Stimulated activated naive CD8-positive, alpha-beta T cell treated with anti-CD3 and anti-CD28 coated beads, Interleukin-15, Interleukin-2, amounts not matched to agents 100 U/mL and 50 U/mL, for 24 hours (primary cell): ENCODE measurements around the gene CACNB4.
"Not testable (repeated sequence)": the region's sequence is repeated elsewhere in the genome, so short reads cannot be mapped to it uniquely, and the experiment has no call there.

Source experiments
- ATAC-seq: fragments of 150-1000 bp; cut with Tn5 transposase; one replicate; pipeline ENCODE4 v1.10.0; 2021
- DNase-seq: peaks from one replicate; pipeline ENCODE4 v3.0.0; 2021

Gene CACNB4

DNA sequence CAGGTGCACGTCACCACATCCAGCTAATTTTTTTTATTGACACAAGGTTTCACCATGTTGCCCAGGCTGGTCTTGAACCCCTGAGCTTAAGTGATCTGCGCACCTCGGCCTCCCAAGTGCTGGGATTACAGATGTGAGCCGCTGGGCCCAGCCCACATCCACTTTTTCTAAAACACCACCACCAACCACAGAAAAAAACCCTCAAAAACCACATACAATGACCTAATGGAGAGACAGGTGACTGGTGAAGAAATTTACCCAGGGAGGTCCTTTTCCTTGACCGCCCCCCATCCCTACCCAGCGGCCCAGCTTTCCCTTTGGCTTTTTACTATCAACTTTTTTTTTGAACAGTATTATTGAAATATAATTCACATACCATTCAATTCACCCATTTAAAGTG, 47.9 kb downstream of the CACNB4 start:
- no peak for ATAC-seq
- DNase-seq, result no peak

DNA sequence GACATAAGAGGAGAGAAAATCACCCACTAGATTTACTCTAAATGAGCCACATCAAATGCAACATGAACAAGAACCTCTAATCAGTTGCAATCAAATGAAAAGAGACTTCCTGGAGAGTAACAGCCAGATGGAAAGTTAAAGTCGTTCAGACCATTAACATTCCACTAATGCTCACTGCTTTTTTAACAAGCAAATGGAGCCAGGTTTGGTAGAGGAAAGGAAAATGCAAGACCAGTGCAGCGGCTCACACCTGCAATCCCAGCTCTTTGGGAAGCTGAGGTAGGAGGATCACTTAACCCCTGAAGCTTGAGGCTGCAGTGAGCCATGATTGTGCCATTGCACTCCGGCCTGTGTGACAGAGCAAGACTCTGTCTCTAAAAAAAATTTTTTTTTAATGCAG, 48.5 kb downstream of the CACNB4 start:
- DNase-seq (no peak), ATAC-seq (no peak)

DNA sequence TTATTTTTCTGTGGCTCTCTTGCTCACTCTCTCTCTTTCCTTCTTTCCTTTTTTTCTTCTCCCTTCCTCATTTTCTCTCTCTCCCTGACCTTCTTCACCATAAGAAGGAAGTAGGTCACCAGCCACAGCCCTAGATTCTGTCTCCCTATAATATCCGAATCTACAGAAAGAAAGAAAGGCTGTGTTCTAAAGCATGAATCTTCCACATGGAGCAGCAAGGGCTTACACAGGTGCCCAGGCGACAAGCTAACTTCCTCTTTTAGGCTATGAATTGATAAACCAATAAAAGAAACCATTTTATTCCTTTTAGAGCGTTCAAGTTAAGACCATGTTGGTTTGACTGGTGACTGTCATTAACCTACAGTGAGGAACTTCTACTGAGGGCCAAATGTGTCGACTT, 49.3 kb downstream of the CACNB4 start:
- ATAC-seq (no peak), DNase-seq (no peak)

DNA sequence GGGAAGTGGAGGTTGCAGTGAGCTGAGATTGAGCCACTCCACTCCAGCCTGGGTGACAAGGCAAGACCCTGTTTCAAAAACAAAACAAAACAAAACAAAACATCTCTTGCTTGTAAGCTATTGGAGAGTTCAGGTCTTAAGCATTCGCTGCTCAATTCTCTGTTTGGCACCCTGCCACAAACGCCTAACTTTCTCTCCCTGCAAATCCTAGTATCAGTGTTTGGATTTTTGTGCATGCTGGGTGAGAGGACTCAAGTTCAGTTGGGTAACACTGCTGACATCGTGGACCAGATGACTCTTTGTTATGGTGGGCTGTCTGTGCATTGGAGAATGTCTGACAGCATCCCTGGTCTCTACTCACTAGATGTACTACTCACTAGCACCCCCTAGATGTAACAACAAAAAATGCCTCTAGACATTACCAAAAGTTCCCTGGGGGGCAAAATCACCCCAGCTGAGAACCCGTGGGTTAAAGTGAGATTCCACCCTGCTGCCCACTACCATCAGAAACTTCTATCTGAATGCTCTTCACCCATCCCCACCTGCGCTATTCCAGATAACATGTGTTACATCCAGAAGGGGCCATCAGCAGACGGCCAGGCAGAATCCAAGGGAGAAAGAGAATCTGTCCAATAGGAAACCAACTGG, 50.9 kb downstream of the CACNB4 start:
- ATAC-seq (no peak), DNase-seq (no peak)

DNA sequence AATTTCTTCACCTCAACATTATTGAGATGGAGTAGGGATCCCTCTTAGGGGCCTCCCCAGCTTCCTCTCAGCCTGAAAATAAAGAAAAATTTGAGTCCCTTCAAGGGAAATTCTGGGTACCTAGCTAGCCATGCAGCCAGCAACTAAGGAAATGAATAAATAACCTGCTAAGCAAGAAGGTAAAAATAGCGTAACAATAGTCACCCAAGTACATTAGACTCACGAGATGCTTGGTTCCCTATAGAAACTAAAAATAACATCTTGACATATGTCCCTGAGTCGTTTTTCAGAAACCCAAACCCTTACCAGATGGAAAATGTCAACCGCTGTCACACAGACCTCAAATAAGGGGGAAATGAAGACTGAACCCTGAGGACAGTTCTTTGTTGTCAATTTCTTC, 51.9 kb downstream of the CACNB4 start:
- ATAC-seq (peak; percentile 45), DNase-seq (no peak)

DNA sequence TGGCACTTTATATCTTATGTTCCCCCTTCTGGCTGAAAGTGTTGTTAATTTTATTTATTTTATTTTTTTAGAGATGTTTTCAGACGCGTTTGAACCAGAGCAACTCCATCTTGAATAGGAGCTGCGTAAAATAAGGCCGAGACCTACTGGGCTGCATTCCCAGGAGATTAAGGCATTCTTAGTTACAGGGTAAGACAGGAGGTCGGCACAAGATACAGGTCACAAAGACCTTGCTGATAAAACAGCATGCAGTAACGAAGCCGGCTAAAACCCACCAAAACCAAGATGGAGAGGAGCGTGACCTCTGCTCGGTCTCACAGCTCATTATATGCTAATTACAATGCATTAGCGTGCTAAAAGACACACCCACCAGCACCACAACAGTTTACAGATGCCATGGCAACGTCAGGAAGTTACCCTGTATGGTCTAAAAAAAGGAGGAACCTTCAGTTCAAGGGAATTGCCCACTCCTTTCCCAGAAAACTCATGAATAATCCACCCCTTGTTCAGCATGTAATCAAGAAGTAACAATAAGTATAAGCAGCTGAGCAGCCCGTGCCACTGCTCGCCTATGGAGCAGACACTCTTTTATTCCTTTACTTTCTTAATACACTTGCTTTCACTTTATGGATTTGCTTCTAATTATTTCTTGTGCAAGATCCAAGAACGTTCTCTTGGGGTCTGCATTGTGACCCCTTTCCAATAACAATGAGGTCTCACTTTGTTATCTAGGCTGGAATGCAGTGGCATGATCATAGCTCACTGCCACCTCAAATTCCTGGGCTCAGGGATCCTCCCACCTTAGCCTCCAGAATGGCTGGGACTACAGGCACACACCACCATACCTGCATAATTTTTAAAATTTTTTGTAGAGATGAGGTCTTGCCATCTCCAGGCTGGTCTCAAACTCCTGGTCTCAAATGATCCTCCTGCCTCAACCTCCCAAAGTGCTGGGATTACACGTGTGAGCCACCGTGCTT, 55.9 kb downstream of the CACNB4 start:
- DNase-seq (no peak), ATAC-seq (no peak)

DNA sequence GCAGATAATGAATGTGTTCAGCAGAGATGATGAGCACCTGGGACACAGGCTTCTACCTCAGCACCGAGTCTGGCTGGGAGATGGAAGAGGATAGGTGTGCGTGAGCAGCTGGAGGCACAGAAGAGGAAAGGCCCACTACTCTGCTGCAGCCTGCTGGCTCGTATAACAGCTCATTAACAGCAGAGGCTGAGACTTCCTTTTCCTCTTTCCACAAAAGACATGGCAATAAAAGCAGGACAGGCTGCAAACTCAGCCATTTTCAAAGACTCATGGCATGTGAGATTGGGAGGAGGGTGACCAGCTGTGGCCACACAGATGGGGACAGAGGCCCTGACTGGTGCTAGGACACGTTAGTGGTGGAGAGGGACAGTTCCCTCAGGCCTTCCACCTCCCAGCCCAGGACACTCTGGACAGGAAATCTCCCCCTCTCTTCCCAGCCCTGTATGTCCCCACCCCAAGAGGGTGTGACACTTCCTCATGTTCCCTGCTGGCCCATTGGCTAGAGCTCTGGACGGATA, 60.3 kb downstream of the CACNB4 start:
- ATAC-seq (no peak), DNase-seq (no peak)

DNA sequence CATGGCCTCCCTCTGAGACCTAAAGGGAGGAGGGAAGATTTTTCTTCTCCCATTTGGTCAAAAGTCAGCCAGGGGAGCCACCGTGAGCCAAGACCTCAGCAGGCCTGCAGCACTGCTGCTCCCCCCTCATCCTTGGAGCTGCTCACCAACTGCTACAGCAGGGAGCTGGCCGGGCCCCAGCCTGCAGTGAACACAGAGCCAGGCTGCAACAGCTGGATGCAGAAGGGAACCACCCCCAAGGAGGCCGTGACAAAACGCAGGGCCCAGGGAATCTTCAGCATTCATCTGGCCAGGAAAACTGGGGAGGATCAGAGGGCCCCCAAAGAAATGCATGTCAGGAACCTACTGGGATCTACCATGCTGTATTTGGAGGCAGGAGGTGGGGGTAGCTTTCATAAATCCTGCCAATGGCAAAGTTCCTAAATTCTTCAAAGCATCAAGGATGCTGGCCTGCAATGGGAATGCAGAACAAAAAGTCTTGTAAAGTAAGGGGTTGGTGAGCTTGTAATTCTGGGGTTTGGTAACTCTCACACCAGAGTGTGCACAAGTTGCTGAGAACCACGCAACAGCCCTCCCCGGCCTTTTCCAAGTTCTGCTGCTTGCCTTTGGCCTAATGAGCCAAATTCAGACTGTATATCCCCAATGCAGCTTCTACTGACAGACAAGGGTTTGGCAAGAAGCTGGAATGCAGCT, 61.0 kb downstream of the CACNB4 start:
- no peak for DNase-seq
- no peak for ATAC-seq

DNA sequence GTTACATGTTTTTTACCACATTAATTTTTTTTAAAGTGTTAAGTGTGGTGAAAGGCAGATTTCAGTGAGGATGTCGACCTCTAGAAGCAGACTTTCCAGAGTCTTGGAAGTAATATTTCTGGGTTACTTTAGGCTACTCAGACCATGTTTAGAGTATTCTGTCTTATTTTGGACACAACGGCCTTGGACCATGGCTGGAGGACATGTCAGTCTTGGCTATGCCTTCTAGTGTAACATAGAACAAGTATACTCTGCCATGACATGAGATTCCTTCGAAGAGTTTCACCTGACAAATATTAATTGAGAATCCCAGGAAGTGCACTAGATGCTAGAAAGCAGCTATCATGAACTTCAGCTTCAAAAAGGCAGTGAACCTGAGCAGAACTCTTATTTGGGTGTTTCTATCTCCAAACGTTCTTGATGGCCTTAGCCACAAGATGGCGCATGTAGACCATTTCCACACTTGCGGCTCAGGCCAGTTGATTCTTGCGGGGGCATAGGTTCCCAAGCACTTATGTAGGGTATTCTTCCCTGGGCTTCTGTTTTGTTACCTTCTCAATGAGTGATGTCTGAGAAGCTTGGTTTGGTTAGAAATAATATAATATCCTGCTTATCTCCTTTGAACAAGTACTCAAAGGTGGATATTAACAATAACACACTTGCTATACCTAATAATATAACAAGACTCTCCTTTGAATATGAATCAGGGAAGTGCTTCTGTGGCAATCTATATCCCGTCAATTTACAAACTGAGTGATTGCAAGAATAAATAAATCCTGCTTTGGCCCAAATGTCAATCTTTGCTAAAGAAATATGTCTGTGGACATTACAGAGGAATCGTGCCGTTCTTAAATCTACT, 62.0 kb downstream of the CACNB4 start:
- DNase-seq (peak; percentile 63), ATAC-seq (peak; percentile 69)

DNA sequence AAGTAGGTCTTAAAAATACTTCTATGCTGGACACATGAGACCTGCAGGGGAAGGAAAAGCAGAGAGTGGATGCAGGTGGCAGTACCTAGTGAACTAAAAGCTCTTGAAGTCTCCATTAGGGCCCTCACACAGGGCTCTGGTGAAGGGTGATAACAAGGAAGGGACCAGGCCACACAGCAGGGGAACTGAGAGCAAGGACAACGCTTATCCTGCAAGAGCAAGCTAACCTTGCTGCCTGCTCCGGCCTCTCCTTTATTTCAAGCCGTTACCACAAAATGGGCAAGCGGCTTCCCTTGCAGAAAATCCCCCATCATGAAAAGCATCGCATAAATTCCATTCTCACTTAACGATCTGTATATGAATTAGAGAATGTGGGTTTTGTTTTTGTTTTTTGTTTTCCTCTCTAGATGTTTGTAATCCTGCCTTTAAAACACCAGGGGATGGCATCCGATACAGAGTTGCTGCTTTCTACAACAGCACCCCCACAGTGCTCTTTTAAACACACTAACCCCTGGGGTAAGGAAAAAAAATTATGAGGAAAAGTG, 64.5 kb downstream of the CACNB4 start:
- ATAC-seq (no peak), DNase-seq (no peak)

DNA sequence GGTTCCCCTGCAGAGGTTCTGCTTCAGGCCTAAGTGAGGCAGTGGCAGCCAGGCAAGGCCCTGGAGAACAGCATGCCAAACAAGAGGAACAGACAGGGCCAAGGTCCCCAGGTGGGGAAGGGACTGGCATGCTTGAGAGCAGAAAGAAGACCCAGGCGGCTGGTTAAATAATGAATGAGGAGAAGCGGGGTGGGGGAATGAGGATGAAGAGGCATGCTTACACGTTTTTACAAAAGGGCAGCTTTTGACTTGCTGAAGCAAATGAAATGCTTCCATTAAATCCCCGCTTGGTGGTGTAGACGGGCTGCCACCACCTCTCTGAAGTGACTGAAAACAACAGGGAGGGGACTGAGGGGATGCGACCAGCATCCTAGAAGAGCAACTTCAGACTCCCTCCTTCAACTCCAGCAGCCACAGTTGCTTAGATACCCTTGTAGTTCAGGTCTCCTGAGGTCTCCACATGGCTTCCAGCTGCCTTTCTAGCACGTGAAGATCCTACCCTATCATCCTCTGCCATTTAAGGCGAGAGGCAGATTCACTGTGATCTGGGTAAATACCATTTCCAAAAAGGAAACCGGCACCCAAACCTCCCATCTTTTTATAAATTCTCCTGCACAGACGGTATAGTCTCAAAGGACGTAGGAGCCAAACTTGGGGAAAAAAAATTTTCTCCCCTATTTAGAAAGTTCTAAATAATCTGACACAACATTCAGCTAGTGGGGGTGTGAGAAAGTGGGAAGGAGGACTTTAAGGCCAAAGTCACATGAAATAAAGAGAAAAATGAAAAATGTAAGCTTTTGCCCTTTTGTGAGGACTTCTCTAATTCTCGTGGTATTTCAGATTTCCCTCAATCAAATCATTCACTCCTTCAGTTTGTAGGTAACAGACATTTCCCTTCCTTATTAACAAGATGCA, 65.6 kb downstream of the CACNB4 start:
- ATAC-seq (no peak), DNase-seq (no peak)

DNA sequence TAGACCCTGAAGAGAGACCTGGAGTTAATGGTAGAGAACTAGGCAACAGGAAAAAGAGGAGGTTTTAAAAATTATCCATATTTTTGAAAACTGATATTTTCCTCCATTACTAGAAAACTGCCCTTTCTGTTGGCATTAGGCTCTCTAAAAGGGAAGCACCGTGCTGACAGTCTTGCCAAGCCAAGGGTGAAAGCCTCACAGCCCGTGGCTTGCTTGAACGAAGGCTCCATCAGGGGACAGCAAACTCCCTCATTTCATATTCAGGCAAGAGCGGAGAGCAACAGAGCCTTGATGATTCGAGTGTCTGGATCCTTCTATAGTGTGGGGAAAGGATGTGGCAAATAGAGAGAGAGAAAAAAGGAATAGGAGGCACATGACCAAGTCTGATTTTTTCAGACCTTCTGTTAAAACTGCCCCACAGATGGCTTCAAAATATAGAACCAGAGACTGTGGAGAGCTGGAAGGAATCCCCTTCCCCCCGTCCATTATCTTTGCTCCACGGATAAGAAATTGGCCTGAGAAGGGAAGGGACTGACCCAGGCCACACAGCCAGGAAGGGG, 67.0 kb downstream of the CACNB4 start:
- no peak for ATAC-seq
- no peak for DNase-seq

DNA sequence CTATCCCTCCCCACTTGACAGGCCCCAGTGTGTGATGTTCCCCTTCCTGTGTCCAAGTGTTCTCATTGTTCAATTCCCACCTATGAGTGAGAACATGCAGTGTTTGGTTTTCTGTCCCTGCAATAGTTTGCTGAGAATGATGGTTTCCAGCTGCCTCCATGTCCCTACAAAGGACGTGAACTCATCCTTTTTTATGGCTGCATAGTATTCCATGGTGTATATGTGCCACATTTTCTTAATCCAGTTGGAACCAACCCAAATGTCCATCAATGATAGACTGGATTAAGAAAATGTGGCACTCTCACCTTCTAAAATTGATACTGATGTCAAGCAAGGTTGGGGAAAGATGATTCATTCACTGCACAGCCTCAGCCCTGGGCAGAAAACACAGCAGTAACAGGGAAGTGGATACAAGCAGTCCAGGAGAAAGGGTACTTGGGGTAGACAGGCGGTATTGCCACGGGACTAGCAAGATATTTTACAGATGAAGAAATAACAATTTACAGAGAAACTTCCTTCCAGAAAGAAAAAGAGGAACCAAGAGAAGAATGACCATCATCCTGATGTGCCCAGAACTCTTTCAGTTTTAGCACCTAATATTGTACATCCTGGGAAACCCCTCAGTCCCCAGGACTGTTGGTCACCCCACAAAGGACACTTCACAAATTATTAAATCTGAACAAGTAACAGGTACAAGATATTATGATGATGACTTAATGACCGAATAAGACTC, 68.1 kb downstream of the CACNB4 start:
- DNase-seq, ATAC-seq: not testable (repeated sequence)

DNA sequence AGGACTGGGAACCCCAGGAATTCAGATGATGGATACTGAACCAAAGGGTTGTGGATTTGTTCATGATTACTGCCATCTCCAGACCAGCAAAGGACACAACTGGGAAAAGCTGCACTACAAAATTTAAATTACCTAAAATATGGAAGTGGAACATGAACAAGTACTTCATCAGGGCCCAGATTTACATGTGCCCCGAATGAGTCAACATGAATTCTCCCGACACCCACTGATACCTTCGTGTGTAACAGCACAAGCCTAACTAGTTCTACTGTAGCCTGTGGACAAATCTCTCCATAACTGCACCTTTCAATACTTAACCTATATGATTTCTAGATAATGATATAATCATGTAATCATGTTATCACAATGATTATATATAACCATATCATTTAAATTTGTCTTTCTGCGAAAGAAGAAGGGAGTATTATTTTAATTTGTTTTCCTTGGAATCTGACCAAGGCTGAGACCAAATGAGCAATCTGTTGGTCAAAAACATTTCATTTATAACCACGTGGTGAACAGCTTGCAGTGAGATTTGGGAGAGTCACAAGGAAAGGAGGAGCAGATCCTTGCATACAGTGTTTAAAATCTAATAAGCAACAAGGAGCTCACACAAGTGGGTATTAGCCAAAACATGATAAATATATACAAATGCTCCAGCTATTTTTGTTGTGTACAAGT, 70.5 kb downstream of the CACNB4 start:
- DNase-seq, result no peak
- ATAC-seq, result no peak

DNA sequence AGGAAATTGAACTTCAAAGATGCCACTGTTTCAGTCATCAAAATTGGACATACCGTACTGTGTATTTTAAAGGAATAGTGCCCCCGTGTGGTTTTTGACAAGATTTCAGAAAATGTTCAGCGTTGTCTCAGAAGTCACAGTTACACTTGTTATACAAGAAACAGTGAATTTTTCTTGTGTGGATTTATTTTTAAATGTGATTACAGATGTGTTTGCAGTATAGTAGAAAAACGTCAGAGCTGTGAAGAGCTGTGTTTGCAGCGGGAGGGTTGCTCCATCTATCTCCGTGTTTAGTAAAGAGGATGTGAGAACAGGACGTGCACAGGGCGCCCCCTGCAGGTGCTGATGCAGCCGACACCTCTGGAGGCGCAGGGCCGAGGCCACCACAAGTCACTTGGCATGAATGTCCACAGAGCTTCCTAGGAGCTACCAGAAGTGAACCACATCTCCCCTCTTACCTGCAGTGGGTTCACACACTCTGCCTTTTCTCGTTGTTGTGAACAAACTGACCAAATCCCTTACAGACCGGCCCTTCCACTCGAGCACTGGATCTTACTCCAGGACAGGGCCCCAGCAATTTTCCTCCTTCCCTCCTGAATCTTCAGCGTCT, 73.1 kb downstream of the CACNB4 start:
- peak; percentile 86 for DNase-seq
- ATAC-seq, result peak; percentile 91

DNA sequence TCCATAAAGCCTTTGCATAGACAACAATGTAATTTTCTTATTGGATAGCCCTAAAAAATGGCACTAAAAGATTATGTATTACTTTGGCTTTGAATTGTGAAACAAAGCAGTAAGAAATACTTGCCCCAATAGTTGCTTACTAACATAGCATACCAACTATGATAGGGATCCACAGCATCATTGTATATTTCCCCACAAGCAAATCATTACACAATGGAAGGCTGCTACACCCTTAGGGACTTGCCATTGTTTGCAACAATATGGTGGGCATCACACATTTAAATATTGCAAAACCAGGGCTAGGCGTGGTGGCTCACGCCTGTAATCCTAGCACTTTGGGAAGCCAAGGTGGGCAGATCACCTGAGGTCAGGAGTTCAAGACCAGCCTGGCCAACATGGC, 74.4 kb downstream of the CACNB4 start:
- ATAC-seq (no peak), DNase-seq (no peak)

DNA sequence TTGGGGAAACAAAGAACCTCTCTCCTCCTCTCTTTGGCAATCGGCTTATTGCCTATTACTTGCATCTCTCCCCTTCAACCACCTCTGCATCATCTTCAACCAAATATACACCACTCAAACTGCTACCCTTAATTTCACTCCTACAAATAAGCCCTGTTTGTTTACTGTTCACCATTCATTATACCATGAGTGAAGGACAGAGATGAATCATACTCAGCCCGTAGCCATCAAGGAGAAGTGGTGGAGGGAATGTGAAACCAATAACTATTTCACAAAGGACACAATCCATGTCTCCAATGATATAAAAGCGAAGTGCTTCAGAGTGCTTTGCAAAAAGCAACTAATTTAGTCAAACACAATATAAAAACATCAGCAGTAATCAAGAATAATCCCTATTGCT, 76.8 kb downstream of the CACNB4 start:
- ATAC-seq (no peak), DNase-seq (no peak)

DNA sequence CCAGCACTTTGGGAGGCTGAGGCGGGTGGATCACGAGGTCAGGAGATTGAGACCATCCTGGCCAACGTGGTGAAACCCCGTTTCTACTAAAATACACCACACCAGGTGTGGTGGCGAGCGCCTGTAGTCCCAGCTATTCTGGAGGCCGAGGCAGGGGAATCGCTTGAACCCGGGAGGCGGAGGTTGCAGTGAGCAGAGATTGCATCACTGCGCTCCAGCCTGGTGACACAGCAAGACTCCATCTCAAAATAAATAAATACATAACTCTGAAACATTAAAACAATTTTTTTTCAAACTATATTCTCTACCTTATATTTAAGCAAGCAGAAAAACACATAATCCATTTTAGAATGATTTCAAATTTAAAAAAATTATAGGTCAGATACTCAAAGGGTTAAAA, 77.8 kb downstream of the CACNB4 start:
- not testable (repeated sequence) for DNase-seq, ATAC-seq
